Neutrophil (primary cell): ENCODE results near the gene COL4A1.

Source experiments
- H3K27ac ChIP-seq: fragments of 200-600 bp; sonication (generic); 2 replicates; pipeline ENCODE4 v1.5.1; 2016; ENCODE audit warnings: mild to moderate bottlenecking, moderate library complexity
- H3K27me3 ChIP-seq: fragments of 200-600 bp; sonication (generic); 2 replicates; pipeline ENCODE4 v1.6.0; 2016; ENCODE audit warnings: mild to moderate bottlenecking
- H3K36me3 ChIP-seq: fragments of 200-600 bp; sonication (generic); 2 replicates; pipeline ENCODE4 v1.5.1; 2017
- H3K4me1 ChIP-seq, 2 experiments: fragments of 200-600 bp in 1 of 2; sonication (generic) in 1 of 2; 1 replicate in 1 of 2; 2 replicates in 1 of 2; pipeline versions ENCODE4 v1.5.1 to v1.6.1; 2013 to 2016; ENCODE audit warnings: low read depth in 1 of 2, low read length in 1 of 2, mild to moderate bottlenecking in 1 of 2, moderate library complexity in 1 of 2; ENCODE audit not compliant: control insufficient read depth in 1 of 2, insufficient read depth in 1 of 2
- H3K4me3 ChIP-seq, 2 experiments: fragments of 200-600 bp in 1 of 2; sonication (generic) in 1 of 2; 1 replicate in 1 of 2; 2 replicates in 1 of 2; pipeline ENCODE4 v1.5.1; 2013 to 2016; ENCODE audit warnings: low read depth in 1 of 2, low read length in 1 of 2, mild to moderate bottlenecking in 1 of 2, moderate library complexity in 1 of 2
- H3K9me3 ChIP-seq: fragments of 200-600 bp; sonication (generic); 2 replicates; pipeline ENCODE4 v1.5.1; 2016
- CTCF ChIP-seq: fragments of 200-600 bp; sonication (generic); IDR thresholded peaks from 2 replicates; pipeline ENCODE4 v1.5.1; 2016; ENCODE audit warnings: antibody characterized with exemption

The COL4A1 gene

GRCh38 chr13:110215606-110216005, 91.4 kb downstream of the COL4A1 start:
- Histone ChIP-seq H3K27ac (no peak overlapping the region), H3K27me3 (peaks cover 15% of the 10 kb centered on the region), H3K4me3 (no peak overlapping the region), H3K4me1 (peaks cover 2 to 5% of the 10 kb centered on the region in 2 experiments), H3K9me3 (no peaks in the 10 kb centered on the region), H3K36me3 (no peaks in the 10 kb centered on the region)
- TF ChIP-seq CTCF: no peak

DNA sequence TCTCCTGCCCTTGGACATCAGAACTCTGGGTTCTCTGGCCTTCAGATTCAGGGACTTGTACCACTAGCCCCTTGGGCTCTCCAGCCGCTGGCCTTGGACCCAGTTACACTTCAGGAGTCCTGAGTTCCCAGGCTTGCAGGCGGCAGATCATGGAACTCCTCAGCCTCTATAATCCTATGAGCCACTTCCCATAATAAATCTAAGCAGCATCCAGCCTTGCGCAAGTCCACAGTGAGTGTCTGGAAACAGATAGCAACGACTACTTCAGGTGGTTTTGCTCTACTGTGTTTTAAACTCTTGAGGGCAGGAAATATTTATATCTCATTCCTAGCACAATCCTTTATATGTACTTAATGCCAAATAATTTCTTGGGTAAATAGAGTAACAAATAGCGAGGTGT, 92.3 kb downstream of the COL4A1 start:
- Histone ChIP-seq H3K27me3 (peaks cover 15% of the 10 kb centered on the region), H3K9me3 (no peaks in the 10 kb centered on the region), H3K4me1 (no peaks in the 10 kb centered on the region), H3K27ac (no peak overlapping the region), H3K36me3 (no peaks in the 10 kb centered on the region), H3K4me3 (no peak overlapping the region)
- no peak for TF ChIP-seq CTCF

DNA sequence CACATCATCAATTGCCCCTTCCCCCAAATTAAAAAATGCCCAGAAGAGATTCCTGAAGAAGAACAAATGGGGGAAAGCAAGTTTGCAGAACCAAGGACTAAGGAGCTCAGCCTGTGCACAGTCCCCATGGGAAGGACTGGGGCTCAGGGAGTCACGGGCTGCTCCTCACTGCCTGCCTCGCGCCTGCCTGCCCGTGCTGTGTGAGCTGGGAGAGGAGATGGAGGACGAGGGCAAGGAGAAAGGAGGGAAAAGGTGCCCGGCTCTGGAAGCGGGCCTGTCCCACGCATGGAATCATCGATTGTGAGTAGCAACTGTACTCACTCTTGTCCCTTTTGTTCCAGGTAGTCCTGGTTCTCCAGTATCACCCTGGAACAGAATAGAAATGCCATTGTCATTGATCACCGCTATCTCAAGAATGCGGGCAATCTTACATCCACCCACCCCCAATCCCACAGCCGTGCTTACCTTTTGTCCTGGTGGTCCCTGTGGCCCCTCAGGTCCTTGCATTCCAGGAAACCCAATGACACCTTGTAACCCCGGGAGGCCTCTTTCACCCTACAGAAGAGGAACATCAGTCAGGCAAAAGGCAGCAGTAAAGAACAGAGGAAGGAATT, 93.4 kb downstream of the COL4A1 start:
- H3K4me3 ChIP-seq: no peak overlapping the region
- TF ChIP-seq CTCF: no peak

DNA sequence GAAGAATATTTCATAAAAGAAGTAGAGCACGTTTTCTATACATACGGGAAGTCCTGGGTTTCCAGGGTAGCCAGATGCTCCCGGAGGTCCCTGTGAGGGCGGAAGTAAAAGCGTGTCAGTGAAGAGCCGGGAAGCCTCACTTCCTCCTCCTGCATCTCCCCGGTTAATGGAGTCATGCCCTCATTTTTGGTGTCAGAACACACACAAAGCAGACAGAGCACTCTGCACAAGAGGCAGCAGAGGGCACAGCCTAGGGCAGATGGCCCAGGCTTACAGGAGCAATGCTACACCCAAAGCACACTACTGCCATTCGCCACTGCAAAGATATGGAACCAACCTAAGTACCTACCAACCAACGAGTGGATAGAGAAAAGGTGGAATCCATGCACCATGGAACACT, 94.4 kb downstream of the COL4A1 start:
- Histone ChIP-seq H3K4me3 (no peak overlapping the region), H3K27me3 (no peaks in the 10 kb centered on the region), H3K9me3 (no peaks in the 10 kb centered on the region), H3K4me1 (no peaks in the 10 kb centered on the region), H3K36me3 (no peaks in the 10 kb centered on the region), H3K27ac (no peak overlapping the region)
- TF ChIP-seq CTCF: no peak

More for the DNA sequence above, 93.4 kb downstream of the COL4A1 start:
- Histone ChIP-seq H3K27ac (no peak overlapping the region), H3K4me1 (no peaks in the 10 kb centered on the region), H3K9me3 (no peaks in the 10 kb centered on the region), H3K36me3 (no peaks in the 10 kb centered on the region), H3K27me3 (peaks cover 7% of the 10 kb centered on the region)

GRCh38 chr13:110211735-110212134, 95.2 kb downstream of the COL4A1 start:
- no peaks in the 10 kb centered on the region for H3K4me1 ChIP-seq
- no peaks in the 10 kb centered on the region for H3K27me3 ChIP-seq
- H3K27ac ChIP-seq: no peak overlapping the region
- no peaks in the 10 kb centered on the region for H3K9me3 ChIP-seq
- no peaks in the 10 kb centered on the region for H3K36me3 ChIP-seq
- H3K4me3 ChIP-seq: no peak overlapping the region
- no peak for TF ChIP-seq CTCF
